Right lobe of liver (tissue), 6 donors: Measurements from ENCODE around the gene DLL4. TPM values are rescaled to one million over a fixed set of nuclear protein-coding genes. Genes with fewer than 3 reads are reported as not detected.

Experiments used
- ATAC-seq, 4 donors: fragments of 200-7000 bp; cut with Tn5 transposase; one replicate each; pipeline ENCODE4 v1.9.1; 2020; ENCODE audit warnings: mild to moderate bottlenecking in 4 of 4, moderate library complexity in 4 of 4
- DNase-seq, 3 donors: peaks; one replicate each; pipeline ENCODE4 v3.0.0-alpha.2; 2020
- H3K27ac ChIP-seq, 3 donors: fragments of 200-600 bp; one replicate each; pipeline ENCODE4 v1.8.0; 2022
- H3K27me3 ChIP-seq, 2 donors: fragments of 200-600 bp; one replicate each; pipeline ENCODE4 v1.8.0; 2022
- H3K36me3 ChIP-seq, 4 donors: fragments of 200-600 bp; sonication (generic) in 1 of 4; one replicate each; pipeline versions ENCODE4 v1.5.1 to v1.8.0; 2017 to 2022; ENCODE audit warnings: control low read depth in 1 of 4
- H3K4me1 ChIP-seq, 4 donors: fragments of 200-600 bp; sonication (generic) in 1 of 4; one replicate each; pipeline versions ENCODE4 v1.5.1 to v1.8.0; 2017 to 2022; ENCODE audit warnings: control low read depth in 1 of 4
- H3K4me3 ChIP-seq, 3 donors: fragments of 200-600 bp; one replicate each; pipeline ENCODE4 v1.8.0; 2022
- H3K9me3 ChIP-seq, 4 donors: fragments of 200-600 bp; sonication (generic) in 1 of 4; one replicate each; pipeline versions ENCODE4 v1.5.1 to v1.8.0; 2017 to 2022; ENCODE audit warnings: control low read depth in 1 of 4
- CTCF ChIP-seq, 4 donors: fragments of 200-600 bp in 3 of 4; fragments of 450-650 bp in 1 of 4; IDR thresholded peaks; one replicate each; pipeline versions ENCODE4 v1.5.1 to v1.8.0; 2016 to 2022; ENCODE audit warnings: antibody characterized with exemption in 4 of 4, mild to moderate bottlenecking in 2 of 4
- POLR2A ChIP-seq: fragments of 450-650 bp; IDR thresholded peaks from one replicate; pipeline ENCODE4 v1.6.1; 2017; ENCODE audit warnings: antibody characterized with exemption, mild to moderate bottlenecking
- WGBS: methylation state at CpG from one replicate; pipeline ENCODE4 v1.1.6; 2018; ENCODE audit warnings: low coverage, low lambda C conversion rate; ENCODE audit not compliant: insufficient coverage; ENCODE audit errors: missing lambda C conversion rate; 5-methylcytosine and 5-hydroxymethylcytosine counted together
- intact Hi-C, 2 donors: fragments of 100-400 bp; cut with DNase I; formaldehyde crosslinking; loops; one replicate each; pipeline versions ENCODE4 v1.11.2 to v1.14.1; 2022
- total RNA-seq, 6 experiments: library from RNA; depleted of rRNA in 2 of 6; stranded (reverse); fragments of >200 nt in 2 of 6; fragmentation: NEBNext Ultra II Directional in 3 of 6; extraction: Animal tissue kit (Norgen Biotek cat#: 25700) in 3 of 6; gene quantifications; one replicate each; pipeline versions ENCODE4 v1.1.0 to v1.2.4, GENCODE V29; 2016 to 2023
- donor health status: DM: no; HTN: yes; CAD: no.
- donor health status: DM: no; HTN: no; CAD: no.
- donor health status: DM: no; HTN: no; CAD: no.
- donor health status: DM: no; HTN: yes; CAD: no.
- donor health status: DM: no; HTN: yes; CAD: no.

Gene DLL4
- total RNA-seq, 6 experiments from 2014 or later: 2.9 to 8.7 (median 4.2) TPM

DNA sequence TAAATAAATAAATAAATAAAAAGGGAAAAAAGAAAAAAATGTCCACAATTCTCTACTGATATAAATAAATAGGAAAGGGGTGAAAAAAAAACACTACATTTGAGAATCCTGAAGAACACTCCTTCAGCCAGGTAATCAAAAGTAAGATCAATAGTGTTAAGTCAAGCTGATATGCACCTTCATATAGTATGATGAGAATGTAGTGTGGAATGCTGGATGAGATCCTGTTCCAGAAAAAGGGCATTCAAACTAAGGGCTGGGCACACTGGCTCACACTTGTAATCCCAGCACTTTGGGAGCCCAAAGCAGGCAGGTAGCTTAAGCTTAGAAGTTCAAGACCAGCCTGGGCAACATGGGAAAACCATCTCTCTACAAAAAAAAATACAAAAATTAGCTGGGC lies 40.0 kb upstream of the DLL4 start:
- intact Hi-C loops: no loop called here
- DNase-seq: no peak

GRCh38 chr15:40891138-40891537 lies 38.0 kb upstream of the DLL4 start:
- no peaks in the 10 kb centered on the region for H3K27me3 ChIP-seq
- no peak overlapping the region for H3K4me3 ChIP-seq
- no peaks in the 10 kb centered on the region for H3K9me3 ChIP-seq
- peaks cover 0 to 4% (median 0%) of the 10 kb centered on the region in 4 donors for H3K36me3 ChIP-seq
- H3K4me1 ChIP-seq: peaks cover 0 to 18% (median 6%) of the 10 kb centered on the region in 4 donors
- 81% methylated on average over 5 of the region's 5 CpGs for WGBS
- intact Hi-C loops: loop anchor here in 1 of 2 donors (5.0 kb wide), 1 partner anchor 34 kb away; no protein-coding TSS in a partner anchor
- DNase-seq (no peak), ATAC-seq (no peak)
- H3K27ac ChIP-seq: no peak overlapping the region
- TF ChIP-seq CTCF (IDR thresholded peaks at IDR 0.05) (no peak), POLR2A (no peak)

More for the DNA sequence above, 40.0 kb upstream of the DLL4 start:
- ATAC-seq: no peak
- H3K27ac ChIP-seq: no peak overlapping the region
- no peak for TF ChIP-seq CTCF (IDR thresholded peaks at IDR 0.05)
- no peak for TF ChIP-seq POLR2A
- peaks cover 0 to 9% (median 0%) of the 10 kb centered on the region in 4 donors for H3K4me1 ChIP-seq
- no peaks in the 10 kb centered on the region for H3K9me3 ChIP-seq
- no peaks in the 10 kb centered on the region for H3K27me3 ChIP-seq
- H3K36me3 ChIP-seq: no peaks in the 10 kb centered on the region
- H3K4me3 ChIP-seq: no peak overlapping the region

- Histone ChIP-seq H3K4me1 (peaks cover 0 to 18% (median 6%) of the 10 kb centered on the region in 4 donors), H3K9me3 (no peaks in the 10 kb centered on the region), H3K27ac (no peak overlapping the region), H3K27me3 (no peaks in the 10 kb centered on the region), H3K36me3 (peaks cover 0 to 11% (median 0%) of the 10 kb centered on the region in 4 donors), H3K4me3 (no peak overlapping the region)
- WGBS: 4% methylated on average over 4 of the region's 4 CpGs
- intact Hi-C loops: loop anchor here in 1 of 2 donors (5.0 kb wide), 1 partner anchor 35 kb away; no protein-coding TSS in a partner anchor
- DNase-seq: no peak
- peak; percentile 34 to 45 (median 38) for ATAC-seq
- peak; percentile 65 to 83 (median 79) for TF ChIP-seq CTCF (IDR thresholded peaks at IDR 0.05)
- no peak for TF ChIP-seq POLR2A
Measured at GRCh38 chr15:40891810-40892446, 37.2 kb upstream of the DLL4 start.

DNA sequence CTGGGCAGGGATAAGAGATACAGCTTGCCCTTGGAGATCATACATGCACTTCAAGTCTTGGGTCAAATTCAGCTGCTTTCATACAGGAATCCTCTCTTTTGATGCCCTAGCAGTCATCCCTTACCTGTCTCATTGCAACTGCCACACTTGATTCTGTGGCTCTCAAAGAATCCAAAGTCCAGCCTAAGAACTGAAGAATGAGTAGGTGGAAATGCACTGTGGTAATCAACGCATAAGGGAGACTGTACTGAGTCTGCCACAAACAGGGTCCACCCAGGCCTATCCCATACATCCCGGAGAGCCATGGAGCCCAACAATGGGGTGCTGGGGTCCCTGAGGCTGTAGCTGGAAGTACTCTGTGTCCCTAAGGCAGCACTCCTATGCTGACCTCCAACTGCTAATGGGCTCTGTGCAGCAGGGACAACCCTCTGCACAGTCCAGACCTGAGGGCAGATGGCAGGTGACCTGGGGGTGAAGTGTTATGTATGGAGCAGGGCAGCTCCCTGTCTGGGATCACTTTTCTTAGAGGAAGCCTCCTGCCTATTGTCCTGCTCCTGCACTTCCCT lies 36.6 kb upstream of the DLL4 start:
- Histone ChIP-seq H3K27ac (no peak overlapping the region), H3K4me3 (no peak overlapping the region)
- intact Hi-C loops: loop anchor here in 1 of 2 donors (5.0 kb wide), 1 partner anchor 35 kb away; no protein-coding TSS in a partner anchor

More for the DNA sequence above, 36.6 kb upstream of the DLL4 start:
- peaks cover 0 to 11% (median 0%) of the 10 kb centered on the region in 4 donors for H3K36me3 ChIP-seq
- H3K27me3 ChIP-seq: no peaks in the 10 kb centered on the region
- TF ChIP-seq CTCF (IDR thresholded peaks at IDR 0.05) (no peak), POLR2A (no peak)
- DNase-seq (no peak), ATAC-seq (peak in 1 of 4 donors; percentile 8)
- no peaks in the 10 kb centered on the region for H3K9me3 ChIP-seq
- WGBS: 25% methylated on average over 1 of the region's 2 CpGs
- peaks cover 0 to 18% (median 6%) of the 10 kb centered on the region in 4 donors for H3K4me1 ChIP-seq
